ENCODE data around the gene KIAA1671.

Gene KIAA1671

DNA sequence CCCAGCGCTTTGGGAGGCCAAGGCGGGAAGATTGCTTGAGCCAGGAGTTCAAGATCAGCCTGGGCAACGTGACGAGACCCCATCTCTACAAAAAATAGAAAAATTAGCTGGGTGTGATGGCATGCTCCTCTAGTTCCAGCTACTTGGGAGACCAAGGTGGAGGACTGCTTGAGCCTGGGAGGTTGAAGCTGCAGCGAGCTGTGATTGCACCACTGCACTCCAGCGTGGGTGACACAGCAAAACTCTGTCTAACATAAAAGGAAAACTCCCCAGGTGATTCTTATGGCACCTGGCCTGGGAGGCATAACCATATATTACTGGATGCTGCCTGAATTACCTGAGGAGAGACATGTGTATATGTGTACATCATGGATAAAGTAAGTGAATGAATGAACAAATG lies 29.1 kb downstream of the KIAA1671 start:
- no peak for DNase-seq (ENCODE audit: low read depth)

GRCh38 chr22:24982301-24983056 lies 30.0 kb downstream of the KIAA1671 start:
- DNase-seq (ENCODE audit: low read depth): no peak

- DNase-seq (ENCODE audit: low read depth): no peak
Measured at GRCh38 chr22:24983151-24983550, 30.6 kb downstream of the KIAA1671 start.

- DNase-seq (ENCODE audit: low read depth): no peak
Measured at GRCh38 chr22:24984122-24984521, 31.6 kb downstream of the KIAA1671 start.

GRCh38 chr22:24985826-24986214 lies 33.3 kb downstream of the KIAA1671 start:
- DNase-seq (ENCODE audit: low read depth): no peak

DNA sequence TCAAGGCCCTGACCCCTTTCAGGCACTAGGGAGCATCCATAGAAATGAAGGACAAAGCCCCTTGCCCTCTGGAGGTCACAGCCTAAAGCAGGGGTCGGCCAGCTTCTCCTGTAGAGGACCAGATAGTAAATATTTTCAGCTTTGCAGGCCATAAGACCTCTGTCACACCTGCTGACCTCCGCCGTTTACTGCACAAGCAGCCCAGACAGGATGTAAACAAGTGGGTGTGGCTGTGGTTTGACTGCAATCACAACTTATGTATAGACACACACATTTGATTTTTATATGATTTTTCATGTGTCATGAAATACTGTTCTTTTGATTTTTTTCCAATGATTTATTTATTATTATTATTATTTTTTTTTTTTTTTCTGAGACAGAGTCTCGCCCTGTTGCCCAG lies 34.3 kb downstream of the KIAA1671 start:
- no peak for DNase-seq (ENCODE audit: low read depth)

- DNase-seq (ENCODE audit: low read depth): no peak
Measured at GRCh38 chr22:24989135-24989534, 36.6 kb downstream of the KIAA1671 start.

DNA sequence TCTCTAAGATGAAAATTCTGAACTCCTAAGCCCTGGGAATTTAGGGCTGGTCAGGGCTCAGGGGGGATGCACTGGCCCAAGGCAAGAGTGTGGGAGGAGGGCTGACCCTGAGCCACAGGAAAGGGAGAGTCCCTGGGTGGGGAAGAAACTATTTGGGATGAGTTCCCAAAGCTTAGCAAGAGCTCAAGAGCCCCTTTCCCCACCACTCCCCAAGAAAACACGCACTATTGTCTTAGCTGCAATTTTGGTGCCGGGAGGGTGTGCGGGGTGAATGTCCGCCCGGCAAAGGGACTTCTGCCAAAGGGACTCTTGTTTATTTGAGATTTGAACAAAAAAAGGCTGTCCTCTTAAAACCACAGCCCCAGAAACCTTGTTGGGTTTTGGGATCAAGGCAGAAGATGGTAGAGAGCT lies 37.0 kb downstream of the KIAA1671 start:
- no peak for DNase-seq (ENCODE audit: low read depth)

DNA sequence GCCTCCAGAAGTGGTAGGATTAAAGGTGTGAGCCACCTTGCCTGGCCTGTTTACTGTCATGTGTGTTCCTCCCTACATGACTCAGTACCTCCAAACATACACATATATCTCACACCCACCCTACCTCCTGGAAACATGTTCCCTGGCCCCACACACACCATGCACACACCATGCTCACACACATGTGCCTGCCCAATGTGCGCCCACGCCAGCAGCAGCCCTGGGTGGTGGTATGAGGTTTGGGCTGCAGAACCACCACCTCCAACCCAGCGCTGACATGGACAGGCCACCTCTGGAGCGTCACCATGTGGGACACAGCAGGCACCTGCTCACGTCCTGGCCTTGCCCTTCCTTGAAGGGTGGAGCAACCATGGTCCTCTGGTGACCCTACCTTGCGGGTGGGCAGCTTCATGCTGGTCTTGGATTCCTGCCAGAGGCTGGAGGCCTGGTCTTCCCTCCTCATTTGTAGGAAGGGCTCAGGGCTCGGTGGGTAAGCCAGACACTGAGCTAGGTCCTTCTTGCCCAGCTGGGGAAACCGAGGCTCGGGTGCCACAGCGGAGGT lies 37.9 kb downstream of the KIAA1671 start:
- no peak for DNase-seq (ENCODE audit: low read depth)

GRCh38 chr22:24992946-24993345 lies 40.4 kb downstream of the KIAA1671 start:
- no peak for DNase-seq (ENCODE audit: low read depth)

DNA sequence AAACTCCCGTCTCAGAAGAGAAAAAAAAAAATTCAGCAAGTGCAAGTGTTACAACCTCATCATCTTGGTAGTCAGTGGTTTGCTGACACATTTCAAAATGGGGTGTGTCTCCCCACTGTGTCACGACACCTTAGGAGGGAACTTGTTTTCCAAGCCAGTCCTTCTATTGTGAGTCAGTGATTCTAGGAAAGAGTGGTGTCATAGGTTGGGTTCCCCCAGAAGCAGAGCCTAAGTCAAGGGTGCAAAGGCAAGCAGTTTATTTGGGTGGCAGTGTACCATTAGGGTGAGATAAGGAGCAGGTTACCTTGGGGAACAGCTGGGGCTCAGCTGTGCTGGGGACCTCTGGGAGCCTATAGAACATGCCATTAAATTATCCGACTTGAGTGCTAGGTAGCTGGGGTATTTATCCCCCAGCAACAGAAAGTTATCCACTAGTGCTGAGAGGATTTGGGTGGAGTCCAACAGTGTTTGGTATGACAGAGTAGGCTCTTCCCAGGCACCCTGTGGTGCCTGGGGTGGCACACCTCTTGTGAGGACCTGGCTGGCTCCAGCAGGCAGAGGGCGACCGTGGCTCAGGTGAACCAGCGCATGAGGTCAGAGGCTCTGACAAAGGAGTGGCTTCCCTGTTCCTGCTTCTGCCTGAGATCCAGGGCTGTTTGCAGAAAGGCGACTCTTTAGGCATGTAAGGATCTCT lies 41.7 kb downstream of the KIAA1671 start:
- DNase-seq (ENCODE audit: low read depth): no peak

GRCh38 chr22:24995649-24996180 lies 43.2 kb downstream of the KIAA1671 start:
- DNase-seq (ENCODE audit: low read depth): no peak

DNA sequence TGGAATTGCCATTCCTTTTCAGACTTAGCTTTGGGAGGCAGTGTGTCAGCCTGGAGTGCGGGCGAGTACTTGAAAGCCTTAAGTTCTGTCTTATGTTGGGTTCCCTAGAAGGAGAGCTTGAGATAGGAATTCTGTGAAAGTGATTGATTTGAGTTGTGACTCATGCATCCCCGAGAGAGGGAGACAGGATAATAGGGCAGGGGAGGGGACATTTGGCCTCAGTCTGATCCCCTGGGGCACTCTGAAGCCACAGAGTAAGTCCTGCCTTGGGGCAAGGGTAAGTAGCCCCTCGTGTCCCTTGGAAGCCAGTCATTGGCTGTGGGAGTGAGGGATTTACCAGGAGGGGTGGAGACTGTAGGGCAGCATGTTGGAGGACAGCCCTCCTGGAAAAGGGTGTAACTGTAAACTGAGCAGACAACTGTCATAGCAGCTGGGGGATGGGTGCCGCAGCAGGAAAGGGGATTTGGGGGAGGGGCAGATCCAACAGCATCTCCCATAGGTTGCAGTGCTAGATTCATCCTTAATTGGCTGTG lies 44.0 kb downstream of the KIAA1671 start:
- DNase-seq (ENCODE audit: low read depth): no peak

DNA sequence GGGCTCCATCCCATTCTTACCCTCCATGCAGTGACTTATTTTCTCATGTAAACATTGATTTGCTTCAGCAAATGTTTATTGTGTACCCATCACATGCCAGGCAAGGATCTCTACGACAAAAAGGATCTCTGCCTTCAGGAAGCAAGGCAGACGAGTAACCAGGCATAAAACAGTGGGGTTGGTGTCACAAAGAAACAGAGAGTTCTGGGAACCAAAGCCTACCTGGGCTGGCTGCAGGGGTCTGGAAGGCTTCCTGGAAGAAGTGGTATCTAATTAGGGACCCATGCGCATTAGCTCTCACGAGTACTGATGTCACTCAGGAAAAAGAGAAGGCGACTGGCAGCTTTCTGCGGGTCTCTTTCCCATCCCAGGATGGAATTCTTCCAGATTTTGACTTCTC lies 44.5 kb downstream of the KIAA1671 start:
- no peak for DNase-seq (ENCODE audit: low read depth)

DNA sequence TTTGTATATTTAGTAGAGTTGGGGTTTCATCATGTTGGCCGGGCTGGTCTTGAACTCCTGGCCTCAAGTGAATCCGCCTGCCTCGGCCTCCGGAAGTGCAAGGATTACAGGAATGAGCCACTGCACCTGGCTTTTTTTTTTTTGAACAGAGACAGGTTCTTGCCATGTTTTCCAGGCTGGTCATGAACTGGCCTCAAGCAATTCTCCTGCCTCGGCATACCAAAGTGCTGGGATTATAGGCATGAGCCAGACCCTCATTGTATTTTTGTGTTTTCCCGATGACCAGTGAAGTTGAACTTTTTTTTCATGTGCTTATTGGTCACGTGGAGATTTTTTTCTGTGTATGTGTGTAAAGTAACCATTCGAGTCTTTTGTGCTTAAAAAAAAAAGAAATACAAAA lies 48.2 kb downstream of the KIAA1671 start:
- DNase-seq (ENCODE audit: low read depth): no peak

- DNase-seq (ENCODE audit: low read depth): no peak
Measured at GRCh38 chr22:25002241-25002985, 49.9 kb downstream of the KIAA1671 start.

- no peak for DNase-seq (ENCODE audit: low read depth)
Measured at GRCh38 chr22:25006354-25006753, 53.8 kb downstream of the KIAA1671 start.

DNA sequence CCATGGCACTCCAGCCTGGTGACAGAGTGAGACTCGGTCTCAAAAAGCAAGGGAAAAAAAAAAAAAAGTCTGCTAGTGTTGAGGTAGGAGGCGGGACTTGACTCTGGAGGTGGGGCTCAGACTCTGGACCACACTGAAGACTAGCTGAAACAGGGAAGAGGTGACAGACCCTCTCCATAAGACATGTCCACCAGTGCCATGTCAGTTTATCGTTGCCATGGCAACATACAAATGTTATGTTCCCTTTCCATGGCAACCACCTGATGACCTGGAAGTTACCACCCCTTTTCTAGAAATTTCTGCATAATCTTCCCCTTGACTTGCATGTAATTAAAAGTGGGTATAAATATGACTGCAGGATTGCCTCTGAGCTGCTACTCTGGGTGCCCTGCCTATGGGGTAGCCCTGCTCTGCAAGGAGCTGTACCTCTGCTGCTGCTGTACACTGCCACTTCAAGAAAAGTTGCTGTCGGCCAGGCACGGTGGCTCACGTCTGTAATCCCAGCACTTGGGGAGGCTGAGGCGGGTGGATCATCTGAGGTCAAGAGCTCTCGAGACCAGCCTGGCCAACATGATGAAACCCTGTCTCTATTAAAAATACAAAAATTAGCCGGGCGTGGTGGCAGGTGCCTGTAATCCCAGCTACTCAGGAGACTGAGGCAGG lies 55.1 kb downstream of the KIAA1671 start:
- no peak for DNase-seq (ENCODE audit: low read depth)

- DNase-seq (ENCODE audit: low read depth): no peak
Measured at GRCh38 chr22:25008666-25009065, 56.1 kb downstream of the KIAA1671 start.

DNA sequence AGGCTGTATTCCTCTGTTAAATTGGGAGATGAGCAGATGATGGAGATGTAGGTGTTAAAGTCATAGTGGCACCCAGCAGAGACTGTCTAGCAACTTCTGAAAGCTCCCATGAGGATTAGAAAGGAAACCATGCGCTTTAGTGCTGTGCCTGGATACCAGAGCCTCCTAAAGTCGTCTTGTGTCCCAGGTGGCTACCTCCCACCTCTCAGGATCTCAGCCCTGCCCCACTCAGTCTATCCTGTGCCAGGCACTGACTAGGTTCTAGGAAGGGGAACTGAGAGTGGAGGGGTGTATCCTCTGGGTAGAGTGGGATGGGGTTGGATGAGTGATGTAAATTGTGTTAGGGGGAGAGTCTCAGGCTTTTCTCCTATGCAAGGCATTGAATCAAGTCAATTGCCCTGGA lies 60.2 kb downstream of the KIAA1671 start:
- no peak for DNase-seq (ENCODE audit: low read depth)

DNA sequence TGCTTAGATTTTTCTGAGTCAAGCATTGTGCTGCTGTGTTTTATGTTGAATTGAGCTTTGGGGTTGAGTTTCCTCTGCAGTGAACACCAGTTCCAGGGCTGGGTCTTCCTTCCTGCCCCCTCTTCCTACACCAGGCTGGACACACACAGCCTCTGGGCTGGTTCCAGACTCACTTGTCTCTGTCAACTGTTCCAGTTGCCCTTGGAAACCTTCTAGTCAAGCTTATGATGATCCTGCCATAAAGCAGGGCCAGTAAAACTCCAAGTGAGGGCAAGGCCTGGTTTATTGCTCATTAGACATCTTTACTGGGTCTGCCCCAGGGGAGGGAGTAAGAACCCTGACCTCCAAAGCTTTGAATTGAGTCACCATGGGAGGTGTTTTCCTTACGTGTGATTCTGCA lies 61.1 kb downstream of the KIAA1671 start:
- DNase-seq (ENCODE audit: low read depth): no peak
